H1 (cell line): ENCODE measurements around the gene SLC35D2. TPM values are rescaled to one million over a fixed set of nuclear protein-coding genes. Genes with fewer than 3 reads are reported as not detected.

Experiments
- CTCF ChIA-PET: fragments of 300-600 bp; sonication (Branson Sonifier 250); formaldehyde crosslinking; loops from one replicate; lab custom pipeline; 2021; ENCODE audit not compliant: partially characterized antibody; lab: Charles Lee
- POLR2A ChIA-PET: fragments of 300-600 bp; sonication (Branson Sonifier 250); formaldehyde crosslinking; loops from one replicate; lab custom pipeline; 2021; ENCODE audit warnings: inconsistent platforms; ENCODE audit not compliant: partially characterized antibody; lab: Charles Lee
- DNase-seq, 2 experiments: peaks; one replicate each; pipeline versions ENCODE4 v3.0.0 to v3.0.0-alpha.2; 2010 to 2022; ENCODE audit warnings: low spot score in 2 of 2, low read depth in 1 of 2, mixed read lengths in 1 of 2
- FAIRE-seq: peaks from 2 replicates; lab custom pipeline; 2011; peaks lifted over from hg19 to GRCh38; lab: Jason Lieb, UNC
- H2AFZ ChIP-seq: 2 replicates; pipeline ENCODE4 v1.8.1; 2012; ENCODE audit warnings: low read length, inconsistent platforms
- H2AK5ac ChIP-seq: 2 replicates; pipeline ENCODE4 v1.6.1; 2013; ENCODE audit warnings: low read depth, low read length
- H2BK120ac ChIP-seq: replicated peaks from 2 replicates; pipeline ENCODE3; 2013; ENCODE audit warnings: low read depth, low read length, inconsistent platforms
- H2BK12ac ChIP-seq: 2 replicates; pipeline ENCODE4 v1.6.1; 2013; ENCODE audit warnings: low read depth, low read length
- H2BK15ac ChIP-seq: 2 replicates; pipeline ENCODE4 v1.6.1; 2013; ENCODE audit warnings: low read length
- H2BK20ac ChIP-seq: 2 replicates; pipeline ENCODE4 v1.6.1; 2013; ENCODE audit warnings: low read length
- H2BK5ac ChIP-seq: 2 replicates; pipeline ENCODE4 v1.6.1; 2013; ENCODE audit warnings: low read depth, low read length
- H3K14ac ChIP-seq: 2 replicates; pipeline ENCODE4 v1.6.1; 2013; ENCODE audit warnings: inconsistent platforms; ENCODE audit not compliant: insufficient read length
- H3K18ac ChIP-seq: 2 replicates; pipeline ENCODE4 v1.6.1; 2013; ENCODE audit warnings: low read length; ENCODE audit errors: extremely low read depth
- H3K23ac ChIP-seq: 2 replicates; pipeline ENCODE4 v1.6.1; 2013; ENCODE audit warnings: inconsistent platforms; ENCODE audit not compliant: insufficient read length
- H3K23me2 ChIP-seq: 2 replicates; pipeline ENCODE4 v1.6.1; 2013; ENCODE audit warnings: low read depth, low read length
- H3K27ac ChIP-seq: 2 replicates; pipeline ENCODE4 v1.6.1; 2011; ENCODE audit warnings: low read depth, low read length, inconsistent platforms
- H3K27me3 ChIP-seq, 4 experiments: replicated peaks in 1 of 4; 1 replicate in 1 of 4; 2 replicates in 3 of 4; pipeline versions ENCODE4 v1.6.1 to v1.8.1; 2011 to 2013; ENCODE audit warnings: low read length in 3 of 4, mild to moderate bottlenecking in 3 of 4, inconsistent platforms in 2 of 4, mixed read lengths in 2 of 4, moderate library complexity in 1 of 4; ENCODE audit not compliant: control insufficient read depth in 3 of 4, insufficient read depth in 3 of 4; ENCODE audit errors: extremely low read depth in 1 of 4
- H3K36me3 ChIP-seq, 4 experiments: 2 replicates each; pipeline versions ENCODE4 v1.6.1 to v1.8.1; 2011 to 2013; ENCODE audit warnings: mild to moderate bottlenecking in 4 of 4, low read length in 3 of 4, moderate library complexity in 2 of 4, control low read depth in 1 of 4, inconsistent platforms in 1 of 4; ENCODE audit not compliant: insufficient read depth in 4 of 4, control insufficient read depth in 2 of 4
- H3K4ac ChIP-seq: replicated peaks from 2 replicates; pipeline ENCODE3; 2013; ENCODE audit warnings: low read length, low read depth, mixed read lengths, inconsistent platforms; ENCODE audit not compliant: insufficient read length
- H3K4me1 ChIP-seq, 4 experiments: replicated peaks in 1 of 4; 1 replicate in 1 of 4; 2 replicates in 3 of 4; pipeline versions ENCODE4 v1.6.1 to v1.8.1; 2011 to 2013; ENCODE audit warnings: low read length in 3 of 4, inconsistent platforms in 2 of 4, mixed read lengths in 1 of 4; ENCODE audit not compliant: insufficient read depth in 4 of 4, control insufficient read depth in 3 of 4
- H3K4me2 ChIP-seq, 2 experiments: 2 replicates each; pipeline versions ENCODE4 v1.6.1 to v1.8.1; 2011 to 2013; ENCODE audit warnings: low read depth in 2 of 2, low read length in 2 of 2, control low read depth in 1 of 2, inconsistent platforms in 1 of 2, mild to moderate bottlenecking in 1 of 2; ENCODE audit not compliant: insufficient read depth in 1 of 2
- H3K4me3 ChIP-seq, 4 experiments: fragments of 200-600, 300-600 bp in 1 of 4; sonication (generic), shearing (Covaris generic), sonication (Bioruptor Twin) in 1 of 4; 2 replicates each; pipeline versions ENCODE4 v1.5.1 to v1.8.1; 2011 to 2016; ENCODE audit warnings: low read length in 4 of 4, low read depth in 3 of 4, control low read depth in 2 of 4, inconsistent platforms in 2 of 4, mild to moderate bottlenecking in 2 of 4, mixed read lengths in 1 of 4, moderate library complexity in 1 of 4; ENCODE audit not compliant: insufficient read depth in 2 of 4; ENCODE audit errors: extremely low read depth in 1 of 4
- H3K56ac ChIP-seq: replicated peaks from 2 replicates; pipeline ENCODE3; 2013; ENCODE audit warnings: low read depth, mild to moderate bottlenecking, mixed read lengths, low read length, inconsistent platforms; ENCODE audit not compliant: insufficient read length
- H3K79me1 ChIP-seq: 2 replicates; pipeline ENCODE4 v1.6.1; 2013; ENCODE audit warnings: low read depth, low read length, control low read depth
- H3K79me2 ChIP-seq, 2 experiments: 2 replicates each; pipeline versions ENCODE4 v1.6.1 to v1.8.1; 2012 to 2013; ENCODE audit warnings: low read length in 2 of 2, mild to moderate bottlenecking in 2 of 2, inconsistent platforms in 1 of 2; ENCODE audit not compliant: insufficient read depth in 2 of 2, control insufficient read depth in 1 of 2
- H3K9ac ChIP-seq, 4 experiments: replicated peaks in 1 of 4; 1 replicate in 1 of 4; 2 replicates in 3 of 4; pipeline versions ENCODE4 v1.6.1 to v1.8.1; 2011 to 2013; ENCODE audit warnings: low read depth in 3 of 4, low read length in 3 of 4, control low read depth in 2 of 4, mild to moderate bottlenecking in 2 of 4, moderate library complexity in 2 of 4, inconsistent platforms in 1 of 4; ENCODE audit errors: extremely low read depth in 1 of 4
- H3K9me3 ChIP-seq, 2 experiments: 2 replicates each; pipeline versions ENCODE4 v1.6.1 to v1.8.1; 2012 to 2013; ENCODE audit warnings: mild to moderate bottlenecking in 2 of 2, moderate library complexity in 2 of 2, control low read depth in 1 of 2, inconsistent platforms in 1 of 2, low read depth in 1 of 2, low read length in 1 of 2, mixed read lengths in 1 of 2; ENCODE audit not compliant: insufficient read depth in 2 of 2
- H4K20me1 ChIP-seq, 2 experiments: replicated peaks in 1 of 2; 2 replicates each; pipeline versions ENCODE3 to v1.8.1; 2011 to 2013; ENCODE audit warnings: inconsistent platforms in 2 of 2, low read length in 2 of 2, mild to moderate bottlenecking in 1 of 2; ENCODE audit not compliant: insufficient read depth in 2 of 2, control insufficient read depth in 1 of 2
- H4K5ac ChIP-seq: 2 replicates; pipeline ENCODE4 v1.6.1; 2013; ENCODE audit warnings: low read length, low read depth, mixed read lengths, inconsistent platforms; ENCODE audit not compliant: insufficient read length
- H4K8ac ChIP-seq: 2 replicates; pipeline ENCODE4 v1.8.0; 2013; ENCODE audit warnings: mild to moderate bottlenecking, moderate library complexity, low read length, inconsistent platforms; ENCODE audit not compliant: insufficient read depth; ENCODE audit errors: extremely low read depth
- H4K91ac ChIP-seq: replicated peaks from 2 replicates; pipeline ENCODE3; 2013; ENCODE audit warnings: low read length, mixed read lengths, inconsistent platforms; ENCODE audit not compliant: insufficient read length
- SUZ12 ChIP-seq: fragments of 200-600 bp; sonication (generic); IDR thresholded peaks from 2 replicates; pipeline ENCODE4 v1.6.1; 2012; ENCODE audit warnings: mild to moderate bottlenecking, inconsistent platforms, low read length, moderate library complexity, mixed read lengths
- WGBS, 2 experiments: shearing (Covaris generic) in 1 of 2; methylation state at CpG; one replicate each; pipeline versions ENCODE4 v1.1.6 to v1.1.7; 2013 to 2015; ENCODE audit warnings: low lambda C conversion rate in 2 of 2, mixed read lengths in 2 of 2, inconsistent platforms in 1 of 2, low coverage in 1 of 2, missing lambda C conversion rate in 1 of 2; ENCODE audit not compliant: insufficient replicate concordance in 2 of 2, insufficient coverage in 1 of 2, insufficient read length in 1 of 2; ENCODE audit errors: extremely low coverage in 1 of 2, missing lambda C conversion rate in 1 of 2; 5-methylcytosine and 5-hydroxymethylcytosine counted together
- polyA plus RNA-seq, 7 experiments: library from polyadenylated mRNA; depleted of rRNA in 3 of 7; stranded (reverse) in 5 of 7; unstranded in 2 of 7; fragments of >200 nt in 5 of 7; fragments of 200-250 nt in 2 of 7; gene quantifications; 1 replicate in 5 of 7; 2 replicates in 1 of 7; 4 replicates in 1 of 7; pipeline versions ENCODE4 v1.2.1 to v1.2.3, GENCODE V29; 2011 to 2013; ENCODE audit warnings: missing spikeins in 2 of 7, mixed read lengths in 2 of 7
- total RNA-seq: library from RNA; stranded (reverse); fragmentation: NEBNext Ultra II Directional; extraction: Animal tissue kit (Norgen Biotek cat#: 25700); gene quantifications from 2 replicates; pipeline ENCODE4 v1.2.1, GENCODE V29; 2021
- TF ChIP-seq, protein P1 (sequence below), 3 experiments: IDR thresholded peaks; 1 replicate in 2 of 3; 2 replicates in 1 of 3; pipeline versions ENCODE4 v1.5.1 to v1.6.1; 2011; ENCODE audit warnings: low read length in 3 of 3, mild to moderate bottlenecking in 3 of 3, inconsistent platforms in 2 of 3, low read depth in 1 of 3, moderate library complexity in 1 of 3; ENCODE audit not compliant: insufficient read depth in 1 of 3; ENCODE audit errors: control extremely low read depth in 1 of 3

SLC35D2 gene
- total and polyA plus RNA-seq, 2 of the 8 experiments (the other 6 are each of a cell fraction or from before 2014, with no cell fraction given) = 9.6 to 11.5 TPM

DNA sequence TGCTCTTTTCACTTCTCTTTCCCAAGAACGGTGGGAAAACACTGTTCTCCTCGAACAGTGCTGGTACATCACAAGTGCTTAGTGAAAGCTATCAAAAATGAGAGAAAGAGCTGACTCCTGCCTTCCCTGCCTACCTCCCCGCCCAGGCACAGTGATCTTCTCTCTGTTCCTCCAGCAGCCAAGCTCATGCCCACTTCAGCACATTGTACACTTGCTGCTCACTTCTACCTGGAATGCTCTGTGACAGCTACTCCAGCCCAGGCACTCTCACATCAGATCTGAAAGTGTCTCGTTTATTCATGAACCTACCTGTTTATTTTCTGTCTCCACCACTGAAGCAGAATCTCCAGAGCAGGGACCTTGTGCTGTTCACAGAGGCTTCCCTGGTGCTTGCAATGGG is 1.8 kb downstream of the SLC35D2 start:
- H3K4me3 ChIP-seq = no peak overlapping the region
- H3K9ac ChIP-seq = no peak overlapping the region
- CTCF ChIA-PET = interaction anchor here (0.7 to 2.2 kb wide), 4 partner anchors 9 to 379 kb away, joined by 3 to 7 read pairs (median 4); no protein-coding TSS in a partner anchor
- no peak for TF ChIP-seq SUZ12
- TF ChIP-seq, protein P1, sequence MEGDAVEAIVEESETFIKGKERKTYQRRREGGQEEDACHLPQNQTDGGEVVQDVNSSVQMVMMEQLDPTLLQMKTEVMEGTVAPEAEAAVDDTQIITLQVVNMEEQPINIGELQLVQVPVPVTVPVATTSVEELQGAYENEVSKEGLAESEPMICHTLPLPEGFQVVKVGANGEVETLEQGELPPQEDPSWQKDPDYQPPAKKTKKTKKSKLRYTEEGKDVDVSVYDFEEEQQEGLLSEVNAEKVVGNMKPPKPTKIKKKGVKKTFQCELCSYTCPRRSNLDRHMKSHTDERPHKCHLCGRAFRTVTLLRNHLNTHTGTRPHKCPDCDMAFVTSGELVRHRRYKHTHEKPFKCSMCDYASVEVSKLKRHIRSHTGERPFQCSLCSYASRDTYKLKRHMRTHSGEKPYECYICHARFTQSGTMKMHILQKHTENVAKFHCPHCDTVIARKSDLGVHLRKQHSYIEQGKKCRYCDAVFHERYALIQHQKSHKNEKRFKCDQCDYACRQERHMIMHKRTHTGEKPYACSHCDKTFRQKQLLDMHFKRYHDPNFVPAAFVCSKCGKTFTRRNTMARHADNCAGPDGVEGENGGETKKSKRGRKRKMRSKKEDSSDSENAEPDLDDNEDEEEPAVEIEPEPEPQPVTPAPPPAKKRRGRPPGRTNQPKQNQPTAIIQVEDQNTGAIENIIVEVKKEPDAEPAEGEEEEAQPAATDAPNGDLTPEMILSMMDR (IDR thresholded peaks at IDR 0.05; ENCODE audit: control extremely low read depth in 1 of 3, insufficient read depth in 1 of 3, low read depth in 1 of 3, low read length in 3 of 3) = no peak

More for the DNA sequence above, 1.8 kb downstream of the SLC35D2 start:
- no peak overlapping the region for H2BK12ac ChIP-seq
- H3K23ac ChIP-seq = no peak overlapping the region
- no peak overlapping the region for H3K4ac ChIP-seq
- no peaks in the 10 kb centered on the region for H3K79me2 ChIP-seq
- peaks cover 0 to 10% (median under 1%) of the 10 kb centered on the region in 4 experiments; a peak in 2 of 8 replicates for H3K36me3 ChIP-seq
- no peak overlapping the region for H2BK120ac ChIP-seq
- peaks cover 3% of the 10 kb centered on the region for H3K79me1 ChIP-seq
- no peak overlapping the region for H3K4me2 ChIP-seq
- H3K27me3 ChIP-seq = no peaks in the 10 kb centered on the region
- H4K91ac ChIP-seq = no peak overlapping the region
- no peak overlapping the region for H4K8ac ChIP-seq
- no peak overlapping the region for H4K5ac ChIP-seq
- POLR2A ChIA-PET = interaction anchor here (0.7 to 0.8 kb wide), 2 partner anchors 25 to 692 kb away, joined by 3 read pairs; no protein-coding TSS in a partner anchor
- no peak overlapping the region for H3K18ac ChIP-seq
- H2BK20ac ChIP-seq = no peak overlapping the region
- 80% methylated on average over 4 of the region's 4 CpGs; no CpG with 5 or more reads in 1 of the 2 experiments for WGBS, 2 experiments
- no peak overlapping the region for H3K56ac ChIP-seq
- FAIRE-seq (no peak), DNase-seq (no peak)
- H2BK15ac ChIP-seq = no peak overlapping the region
- peaks cover 1 to 9% (median 3%) of the 10 kb centered on the region in 4 experiments; a peak in 4 of 7 replicates for H3K4me1 ChIP-seq
- no peaks in the 10 kb centered on the region for H4K20me1 ChIP-seq
- no peaks in the 10 kb centered on the region for H3K9me3 ChIP-seq
- H2AK5ac ChIP-seq = no peak overlapping the region
- no peak overlapping the region for H2AFZ ChIP-seq
- peaks cover 4% of the 10 kb centered on the region; the same call in 1 of the 2 replicates for H3K23me2 ChIP-seq
- H2BK5ac ChIP-seq = no peak overlapping the region
- no peak overlapping the region for H3K27ac ChIP-seq
- no peak overlapping the region for H3K14ac ChIP-seq
